ENCODE results near the gene TSGA10IP. TPM values are rescaled to one million over a fixed set of nuclear protein-coding genes. Genes with fewer than 3 reads are reported as not detected.
A peak's percentile ranks its signal among the peaks of the same experiment; 100 is the strongest.

TSGA10IP gene
- total and polyA plus RNA-seq, 2 donors (not counting 1 experiment from before 2014, with no cell fraction given): not detected

DNA sequence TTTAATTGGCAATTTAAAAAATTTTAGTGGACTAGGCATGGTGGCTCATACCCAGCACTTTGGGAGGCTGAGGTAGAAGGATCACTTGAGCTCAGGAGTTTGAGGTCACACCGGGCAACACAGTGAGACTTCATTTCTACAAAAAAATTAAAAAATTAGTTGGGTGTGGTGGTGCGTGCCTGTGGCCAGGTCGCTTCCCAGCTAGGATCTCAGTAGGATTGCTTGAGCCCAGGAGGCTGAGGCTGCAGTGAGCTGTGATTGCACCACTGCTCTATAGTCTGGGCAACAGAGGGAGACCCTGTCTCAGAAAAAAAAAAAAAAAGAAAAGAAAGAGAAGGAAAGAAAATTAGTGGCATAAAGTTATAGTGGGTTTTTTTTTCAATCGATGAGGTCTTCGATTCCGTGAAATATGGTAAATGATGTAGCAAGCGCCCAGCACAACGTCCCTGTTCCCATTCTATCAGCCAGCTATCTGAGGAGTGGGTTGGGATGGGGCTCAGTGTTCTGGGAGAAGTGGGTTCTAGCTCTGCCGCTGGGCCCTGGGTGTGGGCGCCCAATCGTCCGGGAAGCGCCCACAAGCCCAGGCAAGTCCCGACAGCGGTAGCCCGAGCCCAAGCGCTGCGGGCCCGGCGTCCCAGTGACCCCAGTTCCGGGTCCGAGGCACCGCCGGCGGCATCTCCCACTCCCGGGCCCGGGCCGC is 46.5 kb upstream of the TSGA10IP start:
- no peaks in the 10 kb centered on the region for H4K20me1 ChIP-seq (ENCODE audit: control insufficient read depth, insufficient read depth, low read length, poor library complexity, severe bottlenecking)
- no peaks in the 10 kb centered on the region for H3K36me3 ChIP-seq (replicated peaks in 1 of 2; ENCODE audit: control extremely low read depth in 1 of 2, control insufficient read depth in 1 of 2, extremely low read depth in 1 of 2, insufficient read depth in 2 of 2, low read length in 1 of 2)
- 20% methylated on average over 23 of the region's 28 CpGs for WGBS (ENCODE audit: insufficient coverage)
- intact Hi-C loops (cut with micrococcal nuclease): no loop called here
- Mint-ChIP-seq H3K9me3 (ENCODE audit: insufficient read depth) (no peaks in the 10 kb centered on the region), H3K27ac (no peak overlapping the region), H3K4me1 (peaks cover 16% of the 10 kb centered on the region), H3K27me3 (peaks cover 11% of the 10 kb centered on the region), H3K4me3 (peak overlapping the region; percentile 68)
- H3K4me3 ChIP-seq (ENCODE audit: control extremely low read depth in 1 of 5, extremely low read depth in 1 of 5, insufficient read depth in 1 of 5, low read depth in 2 of 5, low read length in 4 of 5): peak overlapping the region in 3 of 5 experiments; percentile 52 to 64 (median 56)
- ATAC-seq (ENCODE audit: low read depth): no peak
- peaks cover 26 to 27% of the 10 kb centered on the region in 2 donors for H3K4me1 ChIP-seq (ENCODE audit: control insufficient read depth in 2 of 2, insufficient read depth in 2 of 2, low read length in 2 of 2)
- TF ChIP-seq, protein P1, sequence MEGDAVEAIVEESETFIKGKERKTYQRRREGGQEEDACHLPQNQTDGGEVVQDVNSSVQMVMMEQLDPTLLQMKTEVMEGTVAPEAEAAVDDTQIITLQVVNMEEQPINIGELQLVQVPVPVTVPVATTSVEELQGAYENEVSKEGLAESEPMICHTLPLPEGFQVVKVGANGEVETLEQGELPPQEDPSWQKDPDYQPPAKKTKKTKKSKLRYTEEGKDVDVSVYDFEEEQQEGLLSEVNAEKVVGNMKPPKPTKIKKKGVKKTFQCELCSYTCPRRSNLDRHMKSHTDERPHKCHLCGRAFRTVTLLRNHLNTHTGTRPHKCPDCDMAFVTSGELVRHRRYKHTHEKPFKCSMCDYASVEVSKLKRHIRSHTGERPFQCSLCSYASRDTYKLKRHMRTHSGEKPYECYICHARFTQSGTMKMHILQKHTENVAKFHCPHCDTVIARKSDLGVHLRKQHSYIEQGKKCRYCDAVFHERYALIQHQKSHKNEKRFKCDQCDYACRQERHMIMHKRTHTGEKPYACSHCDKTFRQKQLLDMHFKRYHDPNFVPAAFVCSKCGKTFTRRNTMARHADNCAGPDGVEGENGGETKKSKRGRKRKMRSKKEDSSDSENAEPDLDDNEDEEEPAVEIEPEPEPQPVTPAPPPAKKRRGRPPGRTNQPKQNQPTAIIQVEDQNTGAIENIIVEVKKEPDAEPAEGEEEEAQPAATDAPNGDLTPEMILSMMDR (IDR thresholded peaks at IDR 0.05): no peak
- TF ChIP-seq EZH2 (IDR thresholded peaks at IDR 0.05; ENCODE audit: borderline replicate concordance, insufficient read depth, low read depth, low read length, poor library complexity, severe bottlenecking): no peak
- peak overlapping the region; percentile 32 for H2AFZ ChIP-seq (ENCODE audit: insufficient read depth, low read depth, low read length, poor library complexity, severe bottlenecking)
- peaks cover 0 to 10% (median 0%) of the 10 kb centered on the region in 3 donors for H3K9me3 ChIP-seq (ENCODE audit: control extremely low read depth in 1 of 3, control insufficient read depth in 2 of 3, insufficient read depth in 1 of 3, low read length in 2 of 3)
- H3K9ac ChIP-seq (ENCODE audit: low read length): peak overlapping the region; percentile 71
- POLR2A ChIA-PET: interaction anchor here (0.6 to 4.4 kb wide), 3 partner anchors 10 to 259 kb away, joined by 3 to 33 read pairs (median 6); partner anchors contain the start of genes CCDC85B and FIBP
- CTCF ChIA-PET: interaction anchor here (0.7 to 7.0 kb wide), 7 partner anchors 8 to 87 kb away, joined by 3 to 44 read pairs (median 7); partner anchors contain the start of genes CCDC85B and FIBP
- no peak overlapping the region for H3K27ac ChIP-seq (ENCODE audit: low read length in 2 of 2)
- H3K79me2 ChIP-seq (ENCODE audit: control insufficient read depth, insufficient read depth, low read length): no peaks in the 10 kb centered on the region
- DNase-seq: no peak
- H3K4me2 ChIP-seq (replicated peaks; ENCODE audit: low read depth, low read length, poor library complexity, severe bottlenecking): peak overlapping the region; percentile 95
- H3K27me3 ChIP-seq (replicated peaks in 1 of 4; ENCODE audit: control extremely low read depth in 1 of 4, control insufficient read depth in 3 of 4, insufficient read depth in 4 of 4, low read length in 3 of 4): peaks cover 0 to 38% (median 12%) of the 10 kb centered on the region in 4 experiments

Data from B cell (primary cell).